DMS114 treated with DMSO at 0.1 percent for 48 hours (cell line): ENCODE results near the gene GRM7.

Experiments used
- DNase-seq: peaks from one replicate; lab custom pipeline; 2025; ENCODE audit not compliant: unreplicated experiment; lab: John Stamatoyannopoulos, UW

GRM7 gene

GRCh38 chr3:7461202-7461825 lies 600.4 kb downstream of the GRM7 start:
- DNase-seq, result no peak

GRCh38 chr3:7469866-7470265 lies 609.0 kb downstream of the GRM7 start:
- no peak for DNase-seq

- no peak for DNase-seq
Measured at GRCh38 chr3:7484636-7485035, 623.7 kb downstream of the GRM7 start.

DNA sequence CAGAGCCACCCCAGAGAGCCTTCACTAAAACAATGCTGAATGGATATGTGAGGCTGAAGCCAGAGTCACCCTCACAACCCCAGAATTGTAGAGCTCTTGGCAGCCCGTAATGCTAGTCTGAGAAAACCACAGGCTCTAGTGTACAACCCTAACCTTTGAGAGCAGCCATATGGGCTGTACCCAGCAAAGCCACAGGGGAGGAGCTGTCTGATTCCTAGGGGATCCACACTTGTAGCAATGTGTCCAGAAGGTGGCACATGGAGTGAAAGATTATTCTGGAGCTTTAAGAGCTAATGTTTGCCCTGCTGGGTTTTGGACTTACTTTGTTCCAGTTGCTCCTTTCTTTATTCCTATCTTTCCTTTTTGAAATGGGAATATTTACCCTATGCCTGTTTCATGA lies 626.8 kb downstream of the GRM7 start:
- no peak for DNase-seq

DNA sequence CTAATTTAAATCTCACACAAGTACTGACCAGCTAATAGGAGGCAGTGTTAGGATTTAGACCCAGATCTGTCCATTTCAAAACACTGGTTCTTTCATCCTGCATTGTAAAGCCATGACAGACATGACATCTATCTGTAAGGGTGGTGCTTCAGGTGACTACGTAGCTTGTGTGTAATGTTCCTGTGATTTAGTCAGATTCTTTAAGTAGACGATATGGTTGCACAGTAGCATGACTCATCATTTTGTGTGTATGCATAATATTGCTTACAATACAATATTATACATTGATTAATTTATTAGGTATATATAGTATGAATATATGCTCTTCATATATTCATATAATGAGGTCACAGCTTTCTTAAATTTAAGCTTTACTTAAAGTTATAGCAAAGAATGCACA lies 628.5 kb downstream of the GRM7 start:
- DNase-seq, result no peak

GRCh38 chr3:7498715-7499114 lies 637.8 kb downstream of the GRM7 start:
- no peak for DNase-seq

DNA sequence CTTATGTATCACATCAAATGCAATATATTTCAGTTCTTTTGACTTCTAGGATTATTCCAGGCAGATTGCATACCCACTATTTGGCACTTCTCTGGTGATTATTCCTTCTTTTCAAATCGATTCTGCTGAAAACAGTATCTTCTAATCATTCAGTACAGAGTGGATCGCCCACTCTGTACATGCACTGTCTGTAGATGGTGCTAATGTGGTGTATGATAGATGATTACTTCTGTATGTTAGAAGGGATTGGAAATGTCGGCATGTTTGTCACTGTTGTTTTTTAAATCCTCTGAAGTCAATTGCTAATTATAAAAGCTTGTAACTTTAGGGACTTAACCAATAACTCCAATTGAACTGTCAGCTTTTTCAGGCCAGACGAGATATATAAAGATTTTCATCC lies 642.5 kb downstream of the GRM7 start:
- no peak for DNase-seq

DNA sequence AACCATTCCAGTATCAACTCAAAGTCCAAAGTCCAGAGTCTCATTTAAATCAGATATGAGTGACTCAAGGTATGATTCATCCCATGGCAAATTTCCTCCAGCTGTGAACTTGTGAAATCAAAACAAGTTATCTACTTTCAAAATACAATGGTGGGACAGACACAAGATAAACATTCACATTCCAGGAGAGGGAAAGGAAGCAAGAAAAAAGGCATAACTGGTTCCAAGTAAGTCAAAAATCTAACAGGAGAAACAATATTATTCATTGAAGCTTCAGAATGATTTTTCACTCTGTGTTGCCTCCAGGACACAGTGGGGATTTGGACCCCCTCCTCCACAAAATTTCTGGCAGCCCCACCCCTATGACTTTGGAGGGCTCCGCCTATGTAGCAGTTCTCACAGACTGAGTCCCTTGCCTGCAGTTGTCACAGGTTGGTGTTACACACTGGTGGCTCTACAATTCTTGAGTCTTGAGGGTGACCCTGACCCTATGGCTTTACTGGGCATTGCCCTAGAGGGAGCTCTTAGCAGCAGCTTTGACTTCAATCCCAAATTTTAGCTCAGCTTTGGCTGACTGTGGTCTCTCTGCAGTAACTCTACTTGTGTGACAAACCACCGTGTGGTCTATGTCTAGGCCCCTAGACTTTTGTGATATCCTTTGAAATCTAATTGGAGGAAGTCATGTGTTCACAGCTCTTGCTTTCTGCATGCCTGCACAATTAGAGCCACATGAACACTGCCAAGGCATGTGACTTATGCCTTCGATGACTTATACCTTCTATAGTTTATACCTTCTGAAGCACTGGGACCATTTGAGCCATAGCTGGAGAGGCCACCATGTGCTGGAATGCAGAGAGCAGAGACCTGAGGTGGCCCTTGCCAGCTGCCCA lies 644.2 kb downstream of the GRM7 start:
- DNase-seq, result no peak

- DNase-seq, result no peak
Measured at GRCh38 chr3:7506606-7507180, 645.8 kb downstream of the GRM7 start.

- no peak for DNase-seq
Measured at GRCh38 chr3:7508821-7509220, 647.9 kb downstream of the GRM7 start.

DNA sequence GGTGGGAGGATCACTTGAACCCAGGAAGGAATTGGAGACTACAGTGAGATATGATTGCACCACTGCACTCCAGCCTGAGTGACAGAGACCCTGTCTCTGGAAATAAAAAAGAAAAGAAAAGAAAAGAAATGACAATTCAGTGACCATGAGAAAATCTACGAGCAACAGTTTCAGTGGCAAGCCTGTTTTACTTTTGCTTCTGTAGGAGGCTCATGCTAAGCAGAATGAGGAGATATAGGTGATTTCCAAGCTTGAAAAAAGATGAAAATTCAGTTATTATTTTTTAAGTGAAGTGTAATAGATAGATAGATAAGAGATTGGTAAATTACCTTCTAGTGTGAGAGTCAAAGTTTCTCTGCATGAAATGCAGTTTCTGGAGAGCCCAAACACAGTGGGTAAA lies 651.1 kb downstream of the GRM7 start:
- no peak for DNase-seq

GRCh38 chr3:7518026-7518425 lies 657.1 kb downstream of the GRM7 start:
- no peak for DNase-seq

- no peak for DNase-seq
Measured at GRCh38 chr3:7518456-7518855, 657.5 kb downstream of the GRM7 start.

- no peak for DNase-seq
Measured at GRCh38 chr3:7520059-7520458, 659.1 kb downstream of the GRM7 start.

GRCh38 chr3:7520593-7520992 lies 659.7 kb downstream of the GRM7 start:
- DNase-seq, result no peak

GRCh38 chr3:7536510-7536909 lies 675.6 kb downstream of the GRM7 start:
- DNase-seq, result no peak

GRCh38 chr3:7536921-7537320 lies 676.0 kb downstream of the GRM7 start:
- no peak for DNase-seq

DNA sequence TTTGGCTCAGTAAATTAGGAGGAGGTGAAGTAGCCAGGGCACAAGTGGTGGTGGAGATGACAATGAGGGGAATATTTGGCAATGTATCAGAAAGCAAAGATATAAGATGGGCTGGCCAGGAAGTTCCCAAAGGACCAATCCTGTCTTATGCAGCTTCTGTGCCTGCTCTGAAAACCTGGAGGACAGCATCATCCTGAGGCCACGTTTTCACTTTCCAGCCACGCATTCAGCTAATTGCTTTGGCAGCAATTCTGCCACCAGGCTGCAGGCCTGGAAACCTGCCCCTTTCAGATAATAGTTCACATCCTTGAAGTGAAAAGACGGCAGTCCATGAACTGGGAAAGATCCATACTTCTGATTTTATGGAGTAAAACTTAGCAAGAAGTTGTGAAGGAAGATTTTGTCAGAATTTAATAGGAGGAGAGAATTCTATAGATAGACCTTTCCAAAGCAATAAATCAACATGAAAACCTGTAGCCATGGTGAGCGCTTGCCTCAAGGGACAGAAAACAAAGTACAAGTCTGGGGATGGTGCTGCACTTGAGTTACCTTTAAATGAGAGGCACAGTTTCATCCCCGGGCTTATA lies 682.5 kb downstream of the GRM7 start:
- no peak for DNase-seq

DNA sequence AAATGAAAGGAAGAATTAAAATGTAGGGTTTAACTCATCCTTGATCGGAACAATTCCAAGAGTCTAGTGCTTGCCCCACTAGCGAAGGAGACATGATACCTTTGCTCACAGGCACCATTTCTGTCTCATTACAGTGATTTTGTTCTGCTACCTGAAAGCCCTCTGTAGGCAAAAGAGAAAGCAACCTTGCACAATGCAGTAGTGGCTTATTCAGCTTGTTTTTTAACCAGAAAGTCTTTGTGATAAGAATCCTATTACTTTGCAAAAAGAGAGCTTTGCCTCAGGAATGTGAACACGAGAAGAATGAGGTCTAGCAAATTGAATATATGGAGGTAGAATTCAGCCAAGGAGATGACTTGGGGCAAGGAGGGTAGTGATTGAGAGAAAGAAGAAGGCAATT lies 684.4 kb downstream of the GRM7 start:
- DNase-seq, result no peak

GRCh38 chr3:7546253-7546652 lies 685.3 kb downstream of the GRM7 start:
- no peak for DNase-seq

DNA sequence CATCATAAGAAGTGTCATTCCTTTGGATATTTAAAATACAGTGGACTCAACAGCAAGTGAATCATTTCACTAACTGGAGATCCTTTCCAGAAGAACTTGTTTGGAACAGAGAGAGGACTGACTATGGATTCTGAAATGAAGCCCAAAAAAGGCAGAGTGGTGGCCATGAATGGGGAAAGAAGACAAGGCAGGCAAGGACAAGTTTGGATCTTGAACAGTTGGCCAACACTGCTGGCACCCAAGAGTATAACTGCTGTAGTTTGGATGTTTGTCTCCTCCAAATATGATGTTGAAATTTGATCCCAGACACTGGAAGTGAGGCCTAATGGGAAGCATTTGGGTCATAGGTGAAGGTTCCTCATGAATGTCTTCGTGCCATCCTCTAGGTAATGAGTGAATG lies 686.9 kb downstream of the GRM7 start:
- no peak for DNase-seq

- no peak for DNase-seq
Measured at GRCh38 chr3:7562892-7563291, 702.0 kb downstream of the GRM7 start.
